ENCODE results near the gene SRPX2. TPM values are rescaled to one million over a fixed set of nuclear protein-coding genes. Genes with fewer than 3 reads are reported as not detected.
"Not testable (repeated sequence)": the region's sequence is repeated elsewhere in the genome, so short reads cannot be mapped to it uniquely, and the experiment has no call there.

The SRPX2 gene
- total and polyA plus RNA-seq, 9 donors = 2.3 to 29.0 (median 9.5) TPM

DNA sequence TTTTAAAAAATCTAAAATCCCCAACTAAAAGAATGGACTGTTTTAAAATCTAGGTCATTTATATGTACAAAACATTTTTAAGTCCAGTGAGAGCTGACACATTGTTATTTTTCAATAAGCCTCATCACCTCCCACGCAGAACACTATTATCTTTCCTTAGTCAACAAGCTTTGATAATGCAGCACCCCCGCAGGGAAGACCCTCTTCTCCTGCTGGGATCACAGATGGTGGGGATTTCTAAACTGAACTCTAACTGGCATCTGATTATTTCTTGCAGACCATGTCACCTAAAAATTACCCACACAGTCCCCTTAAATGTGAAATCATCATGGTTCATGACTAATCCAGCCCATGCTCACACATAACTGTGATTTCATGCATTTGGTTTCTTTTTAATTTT, 76.3 kb downstream of the SRPX2 start:
- Histone ChIP-seq H3K27ac (no peak overlapping the region), H3K36me3 (no peaks in the 10 kb centered on the region), H3K27me3 (no peaks in the 10 kb centered on the region), H3K4me1 (ENCODE audit: insufficient read depth) (no peaks in the 10 kb centered on the region), H3K9me3 (no peaks in the 10 kb centered on the region), H3K4me3 (no peak overlapping the region)
- intact Hi-C loops (cut with DNase I) = no loop called here
- 22 to 41% (median 36%) methylated on average over 2 of the region's 2 CpGs for WGBS, 3 donors
- no peak for TF ChIP-seq EP300 (IDR thresholded peaks at IDR 0.05)
- no peak for TF ChIP-seq POLR2A (IDR thresholded peaks at IDR 0.05)
- TF ChIP-seq, protein P1, sequence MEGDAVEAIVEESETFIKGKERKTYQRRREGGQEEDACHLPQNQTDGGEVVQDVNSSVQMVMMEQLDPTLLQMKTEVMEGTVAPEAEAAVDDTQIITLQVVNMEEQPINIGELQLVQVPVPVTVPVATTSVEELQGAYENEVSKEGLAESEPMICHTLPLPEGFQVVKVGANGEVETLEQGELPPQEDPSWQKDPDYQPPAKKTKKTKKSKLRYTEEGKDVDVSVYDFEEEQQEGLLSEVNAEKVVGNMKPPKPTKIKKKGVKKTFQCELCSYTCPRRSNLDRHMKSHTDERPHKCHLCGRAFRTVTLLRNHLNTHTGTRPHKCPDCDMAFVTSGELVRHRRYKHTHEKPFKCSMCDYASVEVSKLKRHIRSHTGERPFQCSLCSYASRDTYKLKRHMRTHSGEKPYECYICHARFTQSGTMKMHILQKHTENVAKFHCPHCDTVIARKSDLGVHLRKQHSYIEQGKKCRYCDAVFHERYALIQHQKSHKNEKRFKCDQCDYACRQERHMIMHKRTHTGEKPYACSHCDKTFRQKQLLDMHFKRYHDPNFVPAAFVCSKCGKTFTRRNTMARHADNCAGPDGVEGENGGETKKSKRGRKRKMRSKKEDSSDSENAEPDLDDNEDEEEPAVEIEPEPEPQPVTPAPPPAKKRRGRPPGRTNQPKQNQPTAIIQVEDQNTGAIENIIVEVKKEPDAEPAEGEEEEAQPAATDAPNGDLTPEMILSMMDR (IDR thresholded peaks at IDR 0.05) = no peak
- no peak for DNase-seq

DNA sequence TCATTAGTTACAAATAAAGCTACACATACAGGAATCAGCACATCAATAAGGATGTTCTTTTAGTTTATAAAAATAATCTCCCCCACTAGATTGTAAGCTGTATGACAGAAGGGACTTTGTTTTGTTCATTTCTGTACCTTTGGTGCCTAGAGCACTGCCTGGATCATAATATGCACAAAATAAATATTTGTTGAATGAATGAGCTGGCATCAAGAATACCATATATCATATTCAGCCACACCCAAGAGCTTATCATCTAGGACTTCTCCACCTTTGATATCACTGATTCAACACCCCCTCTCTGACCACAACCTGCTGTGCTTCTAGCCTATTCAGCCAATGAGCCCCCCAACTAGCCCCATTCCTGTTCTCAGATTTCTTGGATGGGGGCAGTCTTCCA, 77.3 kb downstream of the SRPX2 start:
- no peaks in the 10 kb centered on the region for H3K36me3 ChIP-seq
- TF ChIP-seq POLR2A (IDR thresholded peaks at IDR 0.05) = no peak
- TF ChIP-seq, protein P1 (IDR thresholded peaks at IDR 0.05) = no peak
- TF ChIP-seq EP300 (IDR thresholded peaks at IDR 0.05) = no peak

DNA sequence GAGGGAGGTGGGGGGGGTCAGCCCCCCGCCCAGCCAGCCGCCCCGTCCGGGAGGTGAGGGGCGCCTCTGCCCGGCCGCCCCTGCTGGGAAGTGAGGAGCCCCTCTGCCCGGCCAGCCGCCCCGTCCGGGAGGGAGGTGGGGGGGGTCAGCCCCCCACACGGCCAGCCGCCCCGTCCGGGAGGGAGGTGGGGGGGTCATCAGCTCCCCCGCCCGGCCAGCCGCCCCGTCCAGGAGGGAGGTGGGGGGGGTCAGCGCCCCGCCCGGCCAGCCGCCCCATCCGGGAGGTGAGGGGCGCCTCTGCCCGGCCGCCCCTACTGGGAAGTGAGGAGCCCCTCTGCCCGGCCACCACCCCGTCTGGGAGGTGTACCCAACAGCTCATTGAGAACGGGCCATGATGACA, 80.0 kb downstream of the SRPX2 start:
- H3K27me3 ChIP-seq; DNase-seq; H3K9me3 ChIP-seq; H3K27ac ChIP-seq; H3K4me3 ChIP-seq; H3K36me3 ChIP-seq; intact Hi-C loops (cut with DNase I); H3K4me1 ChIP-seq (ENCODE audit: insufficient read depth): not testable (repeated sequence)
- 90 to 98% methylated on average over 16 to 19 of the region's 30 CpGs; no CpG with 5 or more reads in 1 of the 3 donors for WGBS, 3 donors

More for the DNA sequence above, 77.3 kb downstream of the SRPX2 start:
- no peaks in the 10 kb centered on the region for H3K27me3 ChIP-seq
- no peak for DNase-seq
- H3K27ac ChIP-seq = no peak overlapping the region
- H3K9me3 ChIP-seq = no peaks in the 10 kb centered on the region
- H3K4me3 ChIP-seq = no peak overlapping the region
- H3K4me1 ChIP-seq (ENCODE audit: insufficient read depth) = no peaks in the 10 kb centered on the region
- intact Hi-C loops (cut with DNase I) = no loop called here

Other genes with a start within 250 kb of the SRPX2 start
- 1 to 10 TPM; 1.2 to 4.4 (median 3.2) TPM for gene PCDH19, start 233.9 kb upstream of the SRPX2 start, total RNA-seq
- 1 to 10 TPM; 1.7 to 2.6 TPM for gene PCDH19, start 233.9 kb upstream of the SRPX2 start, polyA plus RNA-seq
- 1 to 10 TPM in 6 of 7 donors, under 1 TPM in 1; 0.42 to 8.5 (median 1.4) TPM for gene TNMD, start 59.3 kb upstream of the SRPX2 start, total RNA-seq
- 10 to 100 TPM in 1 of 2 donors, 1 to 10 TPM in 1; 3.3 to 14.9 TPM for gene TNMD, start 59.3 kb upstream of the SRPX2 start, polyA plus RNA-seq
- gene TSPAN6, start 7.4 kb upstream of the SRPX2 start, total RNA-seq = 10 to 100 TPM; 41.2 to 68.2 (median 52.0) TPM
- 10 to 100 TPM; 70.1 to 70.8 TPM for gene TSPAN6, start 7.4 kb upstream of the SRPX2 start, polyA plus RNA-seq
- 100 to 1,000 TPM in 4 of 7 donors, 10 to 100 TPM in 3; 42.0 to 132 (median 112) TPM for gene SYTL4, start 87.9 kb downstream of the SRPX2 start, total RNA-seq
- gene SYTL4, start 87.9 kb downstream of the SRPX2 start, polyA plus RNA-seq = 10 to 100 TPM; 61.1 to 68.0 TPM
- 10 to 100 TPM in 3 of 7 donors, 1 to 10 TPM in 4; 6.3 to 12.8 (median 9.6) TPM for gene CSTF2, start 176.2 kb downstream of the SRPX2 start, total RNA-seq
- 10 to 100 TPM in 1 of 2 donors, 1 to 10 TPM in 1; 4.4 to 12.5 TPM for gene CSTF2, start 176.2 kb downstream of the SRPX2 start, polyA plus RNA-seq
- not detected for gene NOX1, start 230.2 kb downstream of the SRPX2 start, total RNA-seq
- gene NOX1, start 230.2 kb downstream of the SRPX2 start, polyA plus RNA-seq = under 1 TPM; 0.06 to 0.28 TPM